Body of pancreas (tissue), 4 donors: ENCODE measurements around the gene NPAS2.

Source experiments
- POLR2A ChIP-seq, 3 donors: fragments of 450-650 bp; IDR thresholded peaks; one replicate each; pipeline ENCODE4 v1.6.1; 2016; ENCODE audit warnings: antibody characterized with exemption in 3 of 3, mild to moderate bottlenecking in 2 of 3
- TF ChIP-seq, protein P1 (sequence below), 7 experiments: fragments of 450-650 bp in 4 of 7; fragments of 200-600 bp in 3 of 7; sonication (generic) in 3 of 7; IDR thresholded peaks; one replicate each; pipeline ENCODE4 v1.5.1; 2016 to 2019; ENCODE audit warnings: antibody characterized with exemption in 7 of 7

DNA sequence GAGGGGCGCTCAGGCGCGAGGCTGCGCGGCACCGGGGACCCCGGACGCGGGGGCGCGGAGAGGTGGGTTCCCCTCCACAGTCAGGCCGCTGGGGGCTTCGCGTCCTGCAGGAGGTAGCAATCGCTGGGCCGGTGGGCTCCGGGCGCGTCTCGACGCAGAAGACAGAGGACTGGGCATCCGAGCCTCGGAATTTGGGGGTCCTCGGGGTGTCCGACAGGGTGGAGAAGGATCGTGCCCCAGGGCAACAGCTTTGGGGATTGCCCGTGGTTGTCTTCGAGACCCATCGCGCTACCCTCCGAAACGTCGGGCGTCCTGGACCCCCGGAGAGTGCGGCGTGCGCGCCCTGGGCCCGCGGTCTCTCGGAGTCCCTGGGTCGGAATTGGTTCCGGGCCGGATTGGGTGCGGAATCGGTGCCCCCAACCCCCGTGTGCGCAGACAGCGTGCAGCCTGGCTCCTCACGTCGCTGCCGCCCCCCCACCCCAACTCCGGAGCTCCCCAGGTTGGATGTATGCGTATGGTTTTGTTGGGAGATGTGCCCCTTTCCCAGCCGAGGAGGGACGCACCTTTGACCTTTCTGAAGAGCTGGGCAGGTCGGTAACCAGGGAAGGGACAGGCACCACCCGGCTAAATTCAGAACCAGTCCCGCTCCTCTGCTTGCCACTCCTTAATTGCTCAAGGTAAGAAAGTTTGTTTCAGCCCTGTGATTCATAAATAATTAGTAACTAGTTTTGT lies 750 bp downstream of the NPAS2 start:
- TF ChIP-seq, protein P1, sequence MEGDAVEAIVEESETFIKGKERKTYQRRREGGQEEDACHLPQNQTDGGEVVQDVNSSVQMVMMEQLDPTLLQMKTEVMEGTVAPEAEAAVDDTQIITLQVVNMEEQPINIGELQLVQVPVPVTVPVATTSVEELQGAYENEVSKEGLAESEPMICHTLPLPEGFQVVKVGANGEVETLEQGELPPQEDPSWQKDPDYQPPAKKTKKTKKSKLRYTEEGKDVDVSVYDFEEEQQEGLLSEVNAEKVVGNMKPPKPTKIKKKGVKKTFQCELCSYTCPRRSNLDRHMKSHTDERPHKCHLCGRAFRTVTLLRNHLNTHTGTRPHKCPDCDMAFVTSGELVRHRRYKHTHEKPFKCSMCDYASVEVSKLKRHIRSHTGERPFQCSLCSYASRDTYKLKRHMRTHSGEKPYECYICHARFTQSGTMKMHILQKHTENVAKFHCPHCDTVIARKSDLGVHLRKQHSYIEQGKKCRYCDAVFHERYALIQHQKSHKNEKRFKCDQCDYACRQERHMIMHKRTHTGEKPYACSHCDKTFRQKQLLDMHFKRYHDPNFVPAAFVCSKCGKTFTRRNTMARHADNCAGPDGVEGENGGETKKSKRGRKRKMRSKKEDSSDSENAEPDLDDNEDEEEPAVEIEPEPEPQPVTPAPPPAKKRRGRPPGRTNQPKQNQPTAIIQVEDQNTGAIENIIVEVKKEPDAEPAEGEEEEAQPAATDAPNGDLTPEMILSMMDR (IDR thresholded peaks at IDR 0.05) = no peak
- peak in 2 of 3 donors; percentile 42 to 62 for TF ChIP-seq POLR2A (IDR thresholded peaks at IDR 0.05)
